SH-SY5Y (cell line): ENCODE measurements around the gene HNRNPLL.

ENCODE experiments used
- GATA2 ChIP-seq: IDR thresholded peaks from 2 replicates; pipeline ENCODE4 v1.6.1; 2011; ENCODE audit warnings: mild to moderate bottlenecking, low read depth, low read length
- GATA3 ChIP-seq: IDR thresholded peaks from 2 replicates; pipeline ENCODE4 v1.6.1; 2011; ENCODE audit warnings: low read depth, mild to moderate bottlenecking, low read length, moderate library complexity

GRCh38 chr2:38527338-38528007, 75.3 kb downstream of the HNRNPLL start:
- TF ChIP-seq GATA3 (no peak), GATA2 (no peak)
